MG63 (cell line): Measurements from ENCODE around the gene TEX54. TPM values are rescaled to one million over a fixed set of nuclear protein-coding genes. Genes with fewer than 3 reads are reported as not detected.

Experiments
- DNase-seq: peaks from one replicate; pipeline ENCODE4 v3.0.0-alpha.2; 2020
- H3K27me3 ChIP-seq: fragments of 250-450 bp; sonication (Bioruptor Pico); 2 replicates; pipeline ENCODE4 v1.5.1; 2020; ENCODE audit warnings: mild to moderate bottlenecking, moderate library complexity
- H3K36me3 ChIP-seq: fragments of 250-450 bp; sonication (Bioruptor Pico); 2 replicates; pipeline ENCODE4 v1.5.1; 2020; ENCODE audit warnings: mild to moderate bottlenecking, moderate library complexity
- H3K4me3 ChIP-seq: fragments of 250-450 bp; sonication (Bioruptor Pico); 2 replicates; pipeline ENCODE4 v1.5.1; 2020; ENCODE audit warnings: mild to moderate bottlenecking, moderate library complexity
- H3K9me3 ChIP-seq: fragments of 250-450 bp; sonication (Bioruptor Pico); 2 replicates; pipeline ENCODE4 v1.5.1; 2020; ENCODE audit warnings: mild to moderate bottlenecking, moderate library complexity
- total RNA-seq: library from RNA; depleted of rRNA; stranded (reverse); fragments of >200 nt; shearing (Covaris generic); gene quantifications from 2 replicates; pipeline ENCODE4 v1.2.3, GENCODE V29; 2014; ENCODE audit warnings: low replicate concordance

The TEX54 gene
- total RNA-seq, 1 experiment from 2014 or later: not detected

- no peak overlapping the region for H3K4me3 ChIP-seq
- DNase-seq: no peak
- peaks cover 27% of the 10 kb centered on the region for H3K36me3 ChIP-seq
- H3K9me3 ChIP-seq: no peaks in the 10 kb centered on the region
- H3K27me3 ChIP-seq: no peaks in the 10 kb centered on the region
Measured at GRCh38 chr11:62806611-62807121, 26.0 kb downstream of the TEX54 start.

DNA sequence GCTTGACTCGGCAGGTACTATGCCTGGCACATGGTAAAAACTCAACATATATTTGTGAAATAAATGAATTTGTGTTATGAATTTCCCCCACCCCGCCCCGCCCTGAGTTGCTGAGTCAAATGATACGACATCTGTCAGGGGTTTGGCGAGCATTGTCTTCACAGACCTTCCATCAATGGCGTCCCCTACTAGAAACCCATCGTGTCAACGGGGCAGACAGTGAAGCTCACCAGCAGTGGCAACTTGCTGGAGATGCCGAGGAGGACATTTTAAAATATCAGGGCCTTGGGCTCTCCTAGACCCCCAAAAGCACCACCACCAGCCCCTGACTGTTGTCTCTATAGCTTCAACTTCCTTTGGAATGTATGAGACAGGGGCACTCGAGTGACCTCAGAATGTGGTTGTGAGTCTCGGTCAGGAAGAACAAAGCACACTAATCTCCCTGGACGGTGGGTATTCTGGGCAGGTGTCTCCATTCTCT lies 26.6 kb downstream of the TEX54 start:
- no peak for DNase-seq
- H3K9me3 ChIP-seq: no peaks in the 10 kb centered on the region

GRCh38 chr11:62805076-62805892 lies 27.4 kb downstream of the TEX54 start, which contains the start of gene NXF1:
TSS of gene NXF1 (minus strand) at chr11:62805440. CDS start at chr11:62805356, 84 bp downstream.
- Histone ChIP-seq H3K27me3 (no peaks in the 10 kb centered on the region), H3K36me3 (peaks cover 37% of the 10 kb centered on the region), H3K9me3 (no peaks in the 10 kb centered on the region), H3K4me3 (peak within 1 kb of the TSS; percentile 77)
- peak; percentile 87 for DNase-seq

More for the DNA sequence above, 26.6 kb downstream of the TEX54 start:
- H3K27me3 ChIP-seq: no peaks in the 10 kb centered on the region
- H3K4me3 ChIP-seq: peak overlapping the region; percentile 77
- peaks cover 33% of the 10 kb centered on the region for H3K36me3 ChIP-seq

DNA sequence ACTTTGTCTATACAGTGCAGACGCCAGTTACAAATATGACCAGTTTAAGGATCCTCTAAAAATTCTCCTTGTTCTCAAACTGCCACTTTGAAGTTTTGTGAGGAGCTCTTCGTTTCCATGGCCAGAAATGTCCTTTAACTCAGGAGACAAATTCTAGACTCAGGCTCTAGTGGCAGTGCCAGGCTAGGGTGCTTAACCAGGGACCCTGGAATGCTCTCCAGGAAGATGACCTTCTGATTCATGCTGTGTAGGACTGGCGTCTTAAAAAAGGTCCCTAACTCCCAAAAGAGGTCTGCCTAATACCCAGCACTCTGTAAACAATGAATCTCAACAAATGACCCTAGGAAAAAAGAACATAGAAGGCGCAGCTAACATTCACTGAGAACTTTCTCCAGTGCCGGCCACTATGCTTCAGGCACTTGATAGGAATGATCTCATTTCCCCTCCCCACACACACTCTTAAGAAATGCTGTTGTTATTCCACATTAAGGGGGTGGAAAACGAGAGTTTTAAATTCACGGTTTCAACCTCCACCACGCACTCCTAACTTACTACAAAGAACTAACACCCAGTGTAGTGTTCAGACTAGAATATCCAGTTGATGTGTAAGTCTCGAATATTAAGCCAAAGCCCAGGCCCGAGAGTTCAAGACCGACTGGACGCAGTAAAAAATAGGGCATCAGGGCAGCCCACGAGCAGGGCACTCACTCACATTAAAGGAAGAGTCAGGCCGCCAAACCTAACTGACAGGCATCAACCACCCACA lies 28.1 kb downstream of the TEX54 start:
- no peak for DNase-seq
- Histone ChIP-seq H3K27me3 (no peaks in the 10 kb centered on the region), H3K36me3 (peaks cover 45% of the 10 kb centered on the region), H3K4me3 (peak overlapping the region; percentile 77), H3K9me3 (no peaks in the 10 kb centered on the region)

DNA sequence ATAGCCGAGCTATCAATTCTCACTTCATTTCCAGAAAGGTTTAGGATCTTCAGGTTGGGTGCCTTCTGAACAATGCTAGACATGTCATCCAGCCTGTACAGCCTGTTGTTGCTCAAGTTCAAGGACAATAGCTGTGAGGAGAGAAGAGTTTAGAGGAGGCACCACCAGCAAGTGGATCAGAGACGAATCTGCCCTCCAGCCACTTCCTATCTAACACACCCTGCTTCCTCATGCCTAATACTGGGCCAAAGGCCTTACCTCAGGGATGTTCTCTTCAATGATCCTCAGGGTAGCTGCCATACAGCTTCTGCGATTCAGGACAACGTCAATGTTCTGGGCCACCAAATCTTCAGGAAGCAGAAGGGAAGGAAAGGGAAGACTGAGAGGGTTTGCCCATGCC lies 31.6 kb downstream of the TEX54 start:
- no peaks in the 10 kb centered on the region for H3K9me3 ChIP-seq
- no peak overlapping the region for H3K4me3 ChIP-seq
- DNase-seq: no peak
- peaks cover 60% of the 10 kb centered on the region for H3K36me3 ChIP-seq
- H3K27me3 ChIP-seq: no peaks in the 10 kb centered on the region

- Histone ChIP-seq H3K9me3 (no peaks in the 10 kb centered on the region), H3K27me3 (no peaks in the 10 kb centered on the region), H3K36me3 (peaks cover 74% of the 10 kb centered on the region), H3K4me3 (no peak overlapping the region)
- no peak for DNase-seq
Measured at GRCh38 chr11:62799486-62799885, 33.2 kb downstream of the TEX54 start.

GRCh38 chr11:62796281-62796680 lies 36.4 kb downstream of the TEX54 start:
- H3K27me3 ChIP-seq: no peaks in the 10 kb centered on the region
- H3K36me3 ChIP-seq: peaks cover 69% of the 10 kb centered on the region
- no peak for DNase-seq
- H3K9me3 ChIP-seq: no peaks in the 10 kb centered on the region
- H3K4me3 ChIP-seq: no peak overlapping the region

GRCh38 chr11:62794201-62794775 lies 38.4 kb downstream of the TEX54 start:
- no peak for DNase-seq
- H3K27me3 ChIP-seq: no peaks in the 10 kb centered on the region
- peaks cover 68% of the 10 kb centered on the region for H3K36me3 ChIP-seq

GRCh38 chr11:62792202-62792575 lies 40.5 kb downstream of the TEX54 start:
- Histone ChIP-seq H3K27me3 (no peaks in the 10 kb centered on the region), H3K4me3 (peak overlapping the region; percentile 85), H3K36me3 (peaks cover 62% of the 10 kb centered on the region), H3K9me3 (no peaks in the 10 kb centered on the region)
- DNase-seq: no peak

More at GRCh38 chr11:62794201-62794775, 38.4 kb downstream of the TEX54 start:
- Histone ChIP-seq H3K4me3 (no peak overlapping the region), H3K9me3 (no peaks in the 10 kb centered on the region)

GRCh38 chr11:62791501-62792201 lies 41.0 kb downstream of the TEX54 start, which contains the start of gene TMEM223:
TSS of gene TMEM223 (minus strand) at chr11:62792006. CDS start at chr11:62791994, 12 bp downstream.
- Histone ChIP-seq H3K27me3 (no peaks in the 10 kb centered on the region), H3K9me3 (no peaks in the 10 kb centered on the region), H3K36me3 (peaks cover 60% of the 10 kb centered on the region), H3K4me3 (peak within 1 kb of the TSS; percentile 85)
- peak; percentile 88 for DNase-seq

- Histone ChIP-seq H3K9me3 (no peaks in the 10 kb centered on the region), H3K27me3 (no peaks in the 10 kb centered on the region), H3K36me3 (peaks cover 47% of the 10 kb centered on the region), H3K4me3 (no peak overlapping the region)
- no peak for DNase-seq
Measured at GRCh38 chr11:62789576-62789975, 43.1 kb downstream of the TEX54 start.

DNA sequence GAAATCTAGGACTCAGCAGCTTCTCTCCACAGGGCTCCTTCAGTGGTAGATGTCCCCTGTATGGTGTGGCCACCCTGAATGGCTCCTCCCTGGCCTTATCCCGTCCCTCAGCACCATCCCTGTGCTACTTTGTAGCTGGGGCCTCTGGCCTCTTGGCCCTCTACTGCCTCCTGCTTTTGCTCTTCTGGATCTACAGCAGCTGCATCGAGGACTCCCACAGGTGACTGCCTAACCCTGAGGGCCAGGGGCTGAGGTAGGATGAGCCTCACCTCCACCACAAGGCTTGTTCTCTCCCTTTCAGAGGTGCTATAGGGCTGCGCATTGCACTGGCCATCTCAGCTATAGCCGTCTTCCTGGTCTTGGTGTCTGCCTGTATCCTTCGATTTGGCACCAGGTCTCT lies 43.6 kb downstream of the TEX54 start:
- no peak for DNase-seq
- Histone ChIP-seq H3K9me3 (no peaks in the 10 kb centered on the region), H3K27me3 (no peaks in the 10 kb centered on the region), H3K4me3 (no peak overlapping the region), H3K36me3 (peaks cover 42% of the 10 kb centered on the region)

DNA sequence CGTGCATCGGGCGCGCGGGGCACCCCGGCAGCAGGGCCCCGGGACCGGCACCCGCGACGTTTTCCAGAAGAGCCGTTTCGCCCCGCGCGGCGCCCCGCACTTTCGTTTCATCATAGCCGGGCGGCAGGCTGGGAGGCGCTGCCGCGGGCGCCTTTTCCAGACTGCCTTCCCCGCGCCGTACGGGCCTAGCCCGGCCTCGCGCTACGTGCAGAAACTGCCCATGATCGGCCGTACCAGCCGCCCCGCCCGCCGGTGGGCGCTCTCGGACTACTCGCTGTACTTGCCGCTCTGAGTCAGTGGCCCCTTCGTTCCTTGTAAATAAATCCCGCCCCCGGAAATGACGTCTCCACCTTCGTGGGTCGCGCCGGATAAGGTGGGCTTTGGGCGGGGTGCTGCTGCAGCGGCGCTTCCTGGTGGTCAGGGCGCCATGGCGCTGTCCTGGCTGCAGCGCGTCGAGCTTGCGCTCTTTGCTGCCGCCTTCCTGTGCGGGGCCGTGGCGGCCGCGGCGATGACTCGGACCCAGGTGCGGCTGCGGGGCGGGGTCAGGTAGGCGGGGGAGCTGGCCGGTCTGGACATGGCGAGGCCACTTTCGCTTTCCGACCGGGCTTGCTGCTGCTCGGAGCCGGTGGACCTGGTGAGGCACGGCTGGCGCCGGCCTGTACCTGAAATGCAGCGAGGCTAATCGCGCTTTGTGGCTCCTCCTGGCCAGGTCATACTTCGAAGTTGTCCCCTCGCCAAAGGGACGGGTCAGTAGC lies 45.5 kb downstream of the TEX54 start, which contains the start of gene TMEM179B:
Gene TMEM179B, plus strand, starts transcription at position 398 of the 755 bp plus-strand sequence. Its CDS starts 30 bp downstream, at position 428.
- Histone ChIP-seq H3K9me3 (no peaks in the 10 kb centered on the region), H3K36me3 (peaks cover 37% of the 10 kb centered on the region)
- peak; percentile 97 for DNase-seq

DNA sequence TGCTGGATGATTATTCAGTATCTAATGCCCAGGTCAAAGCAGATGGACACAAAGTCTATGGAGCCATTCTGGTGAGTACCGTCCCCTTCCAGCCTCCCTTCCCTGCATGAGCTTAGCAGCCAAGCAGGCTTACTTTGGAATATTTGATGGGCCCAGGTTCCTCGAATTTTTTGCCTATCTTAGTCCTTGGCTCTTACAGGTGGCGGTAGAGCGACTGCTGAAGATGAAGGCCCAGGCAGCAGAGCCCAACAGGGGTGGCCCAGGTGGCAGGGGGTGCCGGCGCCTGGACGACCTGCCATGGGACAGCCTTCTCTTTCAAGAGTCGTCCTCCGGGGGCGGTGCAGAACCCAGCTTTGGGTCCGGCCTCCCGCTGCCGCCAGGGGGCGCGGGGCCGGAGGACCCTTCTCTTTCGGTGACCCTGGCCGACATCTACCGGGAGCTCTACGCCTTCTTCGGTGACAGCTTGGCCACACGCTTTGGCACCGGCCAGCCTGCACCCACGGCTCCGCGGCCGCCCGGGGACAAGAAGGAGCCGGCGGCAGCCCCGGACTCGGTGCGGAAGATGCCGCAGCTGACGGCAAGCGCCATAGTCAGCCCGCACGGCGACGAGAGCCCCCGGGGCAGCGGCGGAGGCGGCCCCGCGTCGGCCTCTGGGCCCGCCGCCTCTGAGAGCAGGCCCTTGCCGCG lies 46.2 kb downstream of the TEX54 start:
- Histone ChIP-seq H3K36me3 (peaks cover 31% of the 10 kb centered on the region), H3K27me3 (no peaks in the 10 kb centered on the region), H3K4me3 (peak overlapping the region; percentile 71), H3K9me3 (no peaks in the 10 kb centered on the region)
- DNase-seq: peak; percentile 82

More for the DNA sequence above, 45.5 kb downstream of the TEX54 start, which contains the start of gene TMEM179B:
- Histone ChIP-seq H3K27me3 (no peaks in the 10 kb centered on the region), H3K4me3 (peak within 1 kb of the TSS; percentile 71)

GRCh38 chr11:62782753-62783152 lies 49.9 kb downstream of the TEX54 start:
- no peaks in the 10 kb centered on the region for H3K27me3 ChIP-seq
- no peak for DNase-seq
- H3K4me3 ChIP-seq: no peak overlapping the region
- H3K36me3 ChIP-seq: peaks cover 19% of the 10 kb centered on the region
- no peaks in the 10 kb centered on the region for H3K9me3 ChIP-seq
